NCI-H2171 (cell line): Measurements from ENCODE around the gene TTC3.
"Not testable (repeated sequence)": the region's sequence is repeated elsewhere in the genome, so short reads cannot be mapped to it uniquely, and the experiment has no call there.

Source experiments
- DNase-seq: peaks from one replicate; lab custom pipeline; 2025; lab: John Stamatoyannopoulos, UW

The TTC3 gene, protein sequence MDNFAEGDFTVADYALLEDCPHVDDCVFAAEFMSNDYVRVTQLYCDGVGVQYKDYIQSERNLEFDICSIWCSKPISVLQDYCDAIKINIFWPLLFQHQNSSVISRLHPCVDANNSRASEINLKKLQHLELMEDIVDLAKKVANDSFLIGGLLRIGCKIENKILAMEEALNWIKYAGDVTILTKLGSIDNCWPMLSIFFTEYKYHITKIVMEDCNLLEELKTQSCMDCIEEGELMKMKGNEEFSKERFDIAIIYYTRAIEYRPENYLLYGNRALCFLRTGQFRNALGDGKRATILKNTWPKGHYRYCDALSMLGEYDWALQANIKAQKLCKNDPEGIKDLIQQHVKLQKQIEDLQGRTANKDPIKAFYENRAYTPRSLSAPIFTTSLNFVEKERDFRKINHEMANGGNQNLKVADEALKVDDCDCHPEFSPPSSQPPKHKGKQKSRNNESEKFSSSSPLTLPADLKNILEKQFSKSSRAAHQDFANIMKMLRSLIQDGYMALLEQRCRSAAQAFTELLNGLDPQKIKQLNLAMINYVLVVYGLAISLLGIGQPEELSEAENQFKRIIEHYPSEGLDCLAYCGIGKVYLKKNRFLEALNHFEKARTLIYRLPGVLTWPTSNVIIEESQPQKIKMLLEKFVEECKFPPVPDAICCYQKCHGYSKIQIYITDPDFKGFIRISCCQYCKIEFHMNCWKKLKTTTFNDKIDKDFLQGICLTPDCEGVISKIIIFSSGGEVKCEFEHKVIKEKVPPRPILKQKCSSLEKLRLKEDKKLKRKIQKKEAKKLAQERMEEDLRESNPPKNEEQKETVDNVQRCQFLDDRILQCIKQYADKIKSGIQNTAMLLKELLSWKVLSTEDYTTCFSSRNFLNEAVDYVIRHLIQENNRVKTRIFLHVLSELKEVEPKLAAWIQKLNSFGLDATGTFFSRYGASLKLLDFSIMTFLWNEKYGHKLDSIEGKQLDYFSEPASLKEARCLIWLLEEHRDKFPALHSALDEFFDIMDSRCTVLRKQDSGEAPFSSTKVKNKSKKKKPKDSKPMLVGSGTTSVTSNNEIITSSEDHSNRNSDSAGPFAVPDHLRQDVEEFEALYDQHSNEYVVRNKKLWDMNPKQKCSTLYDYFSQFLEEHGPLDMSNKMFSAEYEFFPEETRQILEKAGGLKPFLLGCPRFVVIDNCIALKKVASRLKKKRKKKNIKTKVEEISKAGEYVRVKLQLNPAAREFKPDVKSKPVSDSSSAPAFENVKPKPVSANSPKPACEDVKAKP (N-terminal part only)

DNA sequence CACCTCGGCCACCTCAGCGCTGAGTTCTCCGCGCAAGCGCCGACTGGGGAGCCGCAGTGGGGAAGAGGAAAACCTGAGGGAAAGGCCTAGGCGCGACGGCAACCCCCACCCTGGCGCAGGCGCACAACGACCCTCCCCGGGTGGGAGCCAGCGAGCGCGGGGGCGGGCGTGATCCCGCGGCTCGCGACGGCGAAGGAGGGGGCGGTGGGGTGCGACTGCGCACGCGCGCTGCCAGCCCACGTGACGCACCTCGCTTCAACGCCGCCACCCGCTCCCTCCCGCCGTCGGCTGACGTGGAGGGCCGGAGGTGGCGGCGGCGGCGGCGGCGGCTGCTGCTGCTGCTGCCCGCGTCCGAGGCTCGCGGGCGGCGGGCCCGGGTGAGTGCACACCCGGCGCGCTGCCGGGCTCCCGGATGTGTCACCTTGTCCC lies at the start of gene TTC3, which contains the start of gene PIGP:
TSS of gene TTC3 (plus strand) at position 267 of the 429 bp plus-strand sequence. CDS start 14,004 bp downstream, outside the sequence.
TSS of gene PIGP (minus strand) at position 84 of the 429 bp plus-strand sequence. CDS start 556 bp downstream, outside the sequence.
- peak; percentile 91 for DNase-seq

DNA sequence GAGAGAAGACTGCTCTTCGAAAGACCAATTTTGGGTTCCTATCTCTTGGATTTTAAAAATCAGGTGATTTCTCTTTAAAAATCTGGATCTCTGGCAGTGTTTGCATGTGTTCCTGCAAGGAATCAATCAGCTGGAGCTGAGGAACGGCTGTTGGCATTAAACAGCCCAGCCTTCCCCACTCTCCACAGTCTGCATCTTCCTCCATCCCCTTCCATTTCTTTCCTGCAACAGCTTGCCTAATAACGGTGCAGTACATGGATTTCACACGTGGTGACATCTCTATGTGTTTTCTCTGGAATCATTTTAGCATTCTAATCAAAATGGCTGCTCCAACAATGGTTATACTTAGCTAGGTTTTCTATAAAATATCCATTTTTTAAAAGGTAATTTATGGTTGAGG lies 46.6 kb upstream of the TTC3 start:
- DNase-seq, result no peak

DNA sequence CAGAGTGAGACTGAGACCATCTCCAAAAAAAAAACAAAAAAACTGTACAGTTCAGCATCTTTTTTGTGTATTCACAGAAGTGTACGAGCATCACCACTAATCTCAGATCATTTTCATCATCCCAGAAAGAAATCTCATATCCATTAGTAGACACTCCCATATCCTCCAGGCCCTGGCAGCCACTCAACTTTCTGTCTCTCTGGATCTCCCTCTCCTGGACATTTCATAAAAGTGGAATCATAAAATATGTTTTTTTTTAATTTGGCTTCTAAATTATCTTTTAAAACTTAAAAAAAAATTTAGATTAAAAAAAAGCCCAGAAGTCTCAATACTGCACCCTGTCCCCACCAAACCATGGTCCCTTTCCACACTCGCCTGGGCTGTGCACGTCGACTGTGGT lies 44.5 kb upstream of the TTC3 start:
- DNase-seq, result no peak

DNA sequence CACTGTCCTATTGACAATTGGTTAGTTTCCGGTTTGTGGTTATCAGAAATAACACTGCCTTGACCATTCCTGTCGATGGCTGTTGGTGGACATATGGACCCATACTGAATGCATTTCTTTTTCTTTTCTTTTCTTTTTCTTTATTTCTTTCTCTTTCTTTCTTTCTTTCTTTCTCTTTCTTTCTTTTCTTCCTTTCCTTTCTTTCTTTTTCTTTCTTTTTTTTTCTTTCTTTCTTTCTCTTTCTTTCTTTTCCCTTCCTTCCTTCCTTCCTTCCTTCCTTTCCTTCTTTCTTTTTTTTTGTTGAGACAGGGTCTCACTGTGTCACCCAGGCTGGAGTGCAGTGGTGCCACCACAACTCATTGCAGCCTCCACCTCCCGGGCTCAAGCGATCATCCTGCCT lies 42.2 kb upstream of the TTC3 start:
- DNase-seq, result no peak

DNA sequence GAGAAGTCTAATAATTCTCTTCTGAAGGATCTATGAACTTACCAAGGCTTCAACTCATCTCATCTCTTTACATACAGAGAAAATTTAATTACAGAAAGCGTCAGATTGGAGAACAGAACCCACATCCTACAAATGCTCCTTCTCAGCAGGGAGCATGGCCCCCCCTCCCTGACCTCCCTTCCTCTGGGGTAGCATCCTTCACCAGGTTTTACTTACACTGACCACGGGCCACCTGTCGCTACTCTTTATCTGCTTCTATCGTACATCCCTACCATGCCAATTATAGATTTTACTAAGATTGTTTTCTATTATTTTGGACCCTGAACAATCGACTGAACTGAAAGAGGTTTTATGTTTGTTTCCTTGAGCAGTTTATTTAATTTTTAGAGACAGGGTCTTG lies 40.8 kb upstream of the TTC3 start:
- no peak for DNase-seq

DNA sequence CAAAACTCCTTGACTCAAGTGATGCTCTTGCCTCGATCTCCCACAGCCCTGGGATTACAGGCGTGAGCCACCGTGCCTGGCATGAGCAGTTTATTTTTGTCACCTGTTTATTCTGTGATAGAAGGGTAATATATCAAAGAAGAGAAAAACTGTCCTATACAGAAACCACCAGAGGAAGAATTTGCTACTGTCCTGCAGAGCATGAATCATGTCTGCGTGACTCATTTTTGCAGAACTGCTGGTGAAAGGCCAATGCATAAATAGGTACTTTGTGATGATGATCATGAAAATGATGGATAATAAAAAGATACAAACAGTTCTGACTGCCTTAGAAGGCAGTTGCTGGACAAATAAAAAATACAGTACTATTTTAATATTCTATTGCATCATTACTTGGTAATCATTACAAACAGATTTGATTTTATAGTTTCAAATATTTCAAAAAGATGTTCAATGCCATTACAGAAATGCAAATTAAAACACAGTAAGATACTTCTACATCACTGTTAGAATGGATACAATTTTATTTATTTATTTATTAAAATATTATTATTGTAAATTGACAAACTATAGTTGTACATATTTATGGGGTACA lies 40.1 kb upstream of the TTC3 start:
- no peak for DNase-seq

DNA sequence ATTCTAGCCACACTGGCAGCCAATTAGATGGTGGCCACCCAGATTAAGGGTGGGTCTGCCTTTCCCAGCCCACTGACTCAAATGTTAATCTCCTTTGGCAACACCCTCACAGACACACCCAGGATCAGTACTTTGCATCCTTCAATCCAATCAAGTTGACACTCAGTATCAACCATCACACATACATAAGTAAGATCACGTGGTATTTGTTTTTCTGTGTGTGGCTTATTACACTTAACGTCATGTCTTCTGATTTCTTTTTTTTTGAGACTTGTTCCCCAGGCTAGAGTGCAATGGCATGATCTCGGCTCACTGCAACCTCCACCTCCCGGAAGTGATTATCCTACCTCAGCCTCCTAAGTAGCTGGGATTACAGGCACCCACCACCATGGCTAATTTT lies 38.7 kb upstream of the TTC3 start:
- not testable (repeated sequence) for DNase-seq

DNA sequence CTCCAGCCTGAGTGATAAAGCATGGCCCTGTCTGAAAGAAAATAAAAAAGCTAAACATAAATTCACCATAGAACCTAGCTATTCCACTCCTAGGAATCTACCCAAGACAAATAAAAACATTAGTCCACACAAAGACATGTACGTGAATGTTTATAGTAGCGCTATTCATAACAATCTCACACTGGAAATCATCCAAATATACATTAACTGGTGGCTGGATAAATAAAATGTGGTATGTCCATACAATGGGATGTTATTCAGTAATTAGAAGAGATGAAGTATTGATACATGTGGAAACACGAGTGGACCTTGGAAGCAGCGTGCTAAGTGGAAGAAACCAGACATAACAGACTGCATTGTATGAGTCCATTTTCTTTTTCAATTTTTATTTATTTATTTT lies 36.9 kb upstream of the TTC3 start:
- no peak for DNase-seq

DNA sequence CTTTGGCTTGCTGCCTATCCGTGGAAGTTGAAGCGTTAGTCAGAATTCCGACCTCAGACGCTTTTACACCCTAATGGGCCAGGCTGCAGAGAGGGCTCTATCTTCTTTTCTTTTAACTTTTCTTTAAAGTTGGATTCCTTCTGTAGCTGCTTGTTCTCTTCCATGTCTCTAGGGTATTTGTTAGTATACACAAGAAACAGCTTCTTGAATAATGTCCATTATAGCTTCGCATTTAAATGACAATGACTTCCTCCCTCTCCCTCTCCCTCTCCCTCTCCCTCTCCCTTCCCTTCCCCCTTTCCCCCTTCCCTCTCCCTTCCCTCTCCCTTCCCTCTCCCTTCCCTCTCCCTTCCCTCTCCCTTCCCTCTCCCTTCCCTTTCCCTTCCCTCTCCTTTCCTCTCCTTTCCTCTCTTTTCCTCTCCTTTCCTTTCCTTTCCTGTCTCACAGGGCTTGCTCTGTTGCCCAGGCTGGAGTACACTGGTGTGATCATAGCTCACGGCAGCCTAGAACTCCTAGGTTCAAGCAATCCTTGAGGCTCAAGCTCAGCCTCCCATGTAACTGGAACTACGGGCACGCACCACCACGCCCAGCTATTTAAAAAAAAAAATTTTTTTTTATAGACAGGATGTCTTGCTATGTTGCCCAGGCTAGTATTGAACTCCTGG lies 33.5 kb upstream of the TTC3 start:
- DNase-seq, result no peak

DNA sequence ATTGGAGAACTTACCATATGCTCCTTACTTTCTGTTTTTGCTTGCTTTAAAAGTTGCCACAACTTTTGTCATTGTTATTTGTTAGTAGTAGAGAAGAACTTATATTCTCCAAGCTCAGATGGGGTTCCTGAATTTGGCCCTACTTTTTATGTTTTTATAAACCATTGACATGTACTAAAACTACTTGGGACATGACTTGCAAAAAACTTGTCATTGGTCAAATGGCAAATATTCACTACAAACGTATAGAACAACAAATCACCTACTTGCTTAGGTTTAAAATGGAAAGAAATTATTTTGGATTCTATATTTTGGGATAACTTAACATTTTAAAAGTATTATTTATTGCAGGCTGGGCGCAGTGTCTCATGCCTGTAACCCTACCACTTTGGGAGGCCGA lies 32.8 kb upstream of the TTC3 start:
- DNase-seq, result no peak

DNA sequence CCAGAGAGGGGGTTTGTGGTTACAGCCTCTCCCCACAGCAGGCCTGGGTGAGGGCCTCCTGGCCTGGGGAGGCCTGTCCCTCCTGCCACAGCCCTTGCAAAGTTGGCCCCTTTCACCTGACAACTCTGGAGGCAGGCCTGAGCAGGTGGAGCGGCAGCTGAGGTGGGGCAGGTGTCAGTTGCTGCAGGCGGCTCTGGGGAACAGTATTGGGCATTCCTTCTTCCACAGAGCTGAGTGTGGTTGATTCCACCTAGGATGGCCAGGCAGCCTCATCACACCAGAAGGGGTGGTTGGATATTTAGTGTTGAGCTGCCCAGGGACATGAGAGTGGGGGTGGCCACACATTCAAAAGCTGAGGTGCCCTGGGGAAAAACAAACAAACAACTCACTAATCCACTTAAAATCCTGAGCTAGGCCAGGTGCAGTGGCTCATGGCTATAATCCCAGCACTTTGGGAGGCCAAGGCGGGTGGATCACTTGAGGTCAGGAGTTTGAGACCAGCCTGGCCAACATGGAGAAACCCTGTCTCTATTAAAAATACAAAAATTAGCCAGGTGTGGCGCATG lies 31.3 kb upstream of the TTC3 start:
- no peak for DNase-seq

DNA sequence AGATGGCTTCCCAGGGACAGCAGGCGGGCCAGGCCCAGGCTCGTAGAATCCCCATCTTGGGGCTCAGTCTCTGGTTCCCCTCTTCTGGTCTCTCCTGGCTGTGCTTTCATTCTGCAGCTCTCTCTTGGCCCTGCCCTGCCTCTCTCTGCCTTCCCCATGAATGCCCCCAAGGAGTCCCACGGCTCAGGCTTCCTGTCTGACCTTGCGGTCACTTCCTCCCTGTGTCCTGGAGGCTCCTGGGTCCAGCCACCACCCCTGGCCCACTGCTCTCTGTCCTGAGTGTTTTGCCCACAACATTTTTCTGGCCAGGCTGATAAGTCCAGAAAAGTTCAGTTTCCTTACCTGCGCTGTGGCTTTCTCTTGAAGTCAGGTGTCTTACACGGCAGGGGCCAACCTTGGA lies 29.2 kb upstream of the TTC3 start:
- DNase-seq, result no peak

DNA sequence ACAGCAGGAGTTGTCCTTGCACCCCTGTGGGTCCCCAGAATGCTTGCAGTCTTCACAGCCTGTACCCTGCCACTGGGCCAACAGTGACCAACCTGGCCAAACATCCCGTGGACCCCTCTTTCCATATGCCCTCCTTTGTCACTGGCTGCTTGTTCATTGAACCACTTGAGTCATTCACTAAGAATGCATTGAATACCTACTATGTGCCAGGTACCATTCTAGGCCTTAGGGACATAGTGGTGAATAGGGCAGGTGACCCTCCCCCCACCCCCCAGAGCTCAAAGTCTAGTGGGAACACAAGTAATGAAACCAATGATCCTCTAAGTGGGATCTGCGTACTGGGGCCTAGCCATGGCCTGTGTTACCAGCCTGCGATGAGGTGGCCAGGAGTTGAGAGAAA lies 28.4 kb upstream of the TTC3 start:
- no peak for DNase-seq

DNA sequence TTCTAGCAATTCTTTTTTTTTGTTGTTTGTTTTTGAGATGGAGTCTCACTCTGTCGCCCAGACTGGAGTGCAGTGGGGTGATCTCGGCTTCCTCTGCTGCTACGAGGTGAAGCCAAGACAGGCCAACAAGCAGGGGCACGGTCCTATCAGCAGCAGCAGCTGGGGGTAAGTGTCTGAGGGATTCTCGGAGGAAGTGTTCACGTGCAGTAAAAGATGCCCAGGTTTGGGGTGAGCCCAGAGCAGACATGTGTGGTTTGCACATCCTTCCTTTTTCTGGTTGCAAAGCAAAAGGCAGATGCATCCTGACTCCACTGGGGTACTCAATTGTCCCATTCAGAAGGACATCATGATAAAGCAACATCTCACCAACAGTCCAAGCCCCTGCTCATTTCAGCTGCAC lies 27.9 kb upstream of the TTC3 start:
- DNase-seq, result no peak

DNA sequence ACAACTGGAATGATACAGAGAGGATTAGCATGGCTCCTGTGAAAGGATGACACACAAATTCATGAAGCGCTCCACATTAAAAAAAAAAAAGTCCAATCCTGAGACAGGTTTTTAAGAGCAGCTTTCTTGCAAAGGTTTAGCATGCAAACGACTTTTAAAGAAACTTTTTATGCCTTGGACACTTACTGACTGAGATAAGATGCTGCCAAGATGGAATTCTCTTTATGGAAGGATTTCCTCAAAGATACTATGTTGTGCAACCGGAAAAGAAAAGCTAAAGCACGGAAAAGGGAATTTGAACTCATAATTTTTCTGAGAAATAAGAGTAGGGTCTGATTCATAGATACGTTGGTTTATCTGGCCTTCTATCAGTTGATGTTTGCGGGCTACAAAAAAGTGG lies 27.5 kb upstream of the TTC3 start:
- DNase-seq, result no peak

DNA sequence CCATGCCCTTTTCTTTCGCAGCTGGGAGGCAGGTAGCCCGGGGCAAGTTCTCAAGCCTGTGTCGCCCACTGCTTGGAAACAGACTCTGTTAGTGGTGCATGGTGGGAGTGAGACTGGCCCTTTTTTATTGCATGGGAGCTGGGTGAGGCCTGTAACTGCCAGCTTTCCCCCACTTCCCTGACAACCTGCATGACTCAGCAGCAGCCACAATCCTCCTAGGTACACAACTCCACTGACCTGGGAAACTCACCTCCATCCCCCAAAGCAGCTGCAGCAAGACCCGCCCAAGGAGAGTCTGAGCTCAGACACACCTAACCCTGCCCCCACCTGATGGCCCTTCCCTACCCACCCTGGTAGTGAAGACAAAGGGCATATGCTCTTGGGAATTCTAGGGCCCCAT lies 26.0 kb upstream of the TTC3 start:
- no peak for DNase-seq

DNA sequence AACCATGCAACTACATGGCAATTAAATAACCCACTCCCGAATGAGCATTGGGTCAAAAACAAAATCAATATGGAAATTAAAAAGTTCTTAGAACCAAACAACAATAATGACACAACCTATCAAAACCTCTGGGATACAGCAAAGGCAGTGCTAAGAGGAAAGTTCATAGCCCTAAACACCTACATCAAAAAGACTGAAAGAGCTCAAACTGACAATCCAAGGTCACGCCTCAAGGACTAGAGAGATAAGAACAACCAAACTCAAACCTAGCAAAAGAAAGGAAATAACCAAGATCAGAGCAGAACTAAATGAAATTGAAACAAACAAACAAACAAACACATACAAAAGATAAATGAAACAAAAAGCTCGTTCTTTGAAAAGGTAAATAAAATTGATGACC lies 23.3 kb upstream of the TTC3 start:
- not testable (repeated sequence) for DNase-seq

DNA sequence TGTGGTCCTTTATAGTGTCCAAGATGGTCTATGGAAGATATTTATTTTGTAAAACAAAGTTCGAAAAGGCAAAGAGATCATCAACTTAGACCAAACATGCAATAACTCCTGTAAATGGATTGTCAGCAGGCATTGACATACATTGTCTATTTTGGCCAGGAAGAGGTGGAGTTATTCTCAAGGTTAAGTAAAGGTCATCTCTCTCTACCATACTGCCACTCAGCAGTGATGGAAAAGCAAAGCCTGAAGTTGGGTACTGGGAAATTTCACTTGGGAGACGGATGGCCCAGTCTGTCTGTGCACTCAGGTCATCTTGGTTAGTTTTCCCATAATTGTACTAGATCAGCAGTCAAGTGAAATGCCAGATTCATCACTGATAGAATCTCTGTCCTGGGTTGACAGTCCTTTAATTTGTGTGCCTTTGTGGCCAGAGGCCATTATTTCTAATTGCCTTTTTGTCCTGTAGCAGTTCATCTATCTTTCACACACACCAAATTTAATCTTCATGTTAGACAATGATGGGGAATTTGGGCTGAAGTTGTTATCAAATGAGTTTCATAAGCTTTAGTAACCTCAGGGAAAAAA lies 17.7 kb upstream of the TTC3 start:
- no peak for DNase-seq

DNA sequence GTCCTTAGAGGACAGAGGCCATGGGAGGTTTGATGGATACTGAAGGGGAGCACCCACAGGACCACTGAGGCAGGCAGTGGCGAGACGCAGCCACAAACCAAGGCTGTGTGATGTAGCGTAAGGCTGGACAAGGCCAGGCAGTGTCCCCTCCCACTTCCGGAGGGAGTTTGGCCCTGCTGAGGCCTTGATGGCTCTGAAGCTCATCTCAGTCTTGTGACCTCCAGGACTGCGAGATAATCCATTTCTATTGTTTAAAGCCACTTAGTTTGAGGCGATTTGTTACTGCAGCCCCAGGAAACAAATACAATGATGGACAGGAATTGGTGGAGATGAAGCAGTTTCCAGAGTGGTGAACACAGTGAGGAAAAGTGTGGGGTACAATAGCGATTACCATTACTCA lies 15.4 kb upstream of the TTC3 start:
- no peak for DNase-seq

DNA sequence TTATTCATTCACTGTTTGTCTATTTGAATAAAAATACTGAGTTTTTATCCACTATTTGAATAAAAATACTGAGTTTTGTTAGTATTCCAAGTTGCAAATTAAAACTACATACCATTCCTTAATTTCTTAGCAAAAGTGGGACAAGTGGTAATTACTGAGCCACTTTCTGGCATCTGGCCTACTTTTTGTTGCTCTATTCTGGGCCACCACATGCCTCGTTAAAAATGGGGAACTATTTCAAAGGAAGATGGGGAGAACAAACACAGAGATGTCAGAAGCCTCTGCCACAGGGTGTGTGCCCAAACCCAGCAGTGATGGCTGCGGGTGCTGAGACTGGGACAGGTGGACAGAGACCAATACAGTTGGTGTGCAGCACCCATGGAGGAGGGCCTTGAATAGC lies 14.8 kb upstream of the TTC3 start:
- no peak for DNase-seq

DNA sequence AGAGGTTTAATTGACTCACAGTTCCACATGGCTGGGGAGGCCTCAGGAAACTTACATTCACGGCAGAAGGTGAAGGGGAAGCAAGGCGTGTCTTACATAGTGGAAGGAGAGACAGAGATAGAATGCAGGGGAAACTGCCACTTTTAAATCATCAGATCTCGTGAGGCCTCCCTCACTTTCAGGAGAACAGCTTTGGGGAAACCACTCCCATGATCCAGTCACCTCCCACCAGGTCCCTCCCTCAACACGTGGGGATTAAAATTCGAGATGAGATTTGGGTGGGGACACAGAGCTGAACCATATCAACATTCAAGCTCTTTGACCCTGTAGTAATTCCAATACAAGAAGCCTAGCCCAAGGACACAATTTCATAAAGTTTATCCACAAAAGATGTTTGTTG lies 13.9 kb upstream of the TTC3 start:
- no peak for DNase-seq
